H4 (cell line): ENCODE results near the gene ARID1A. TPM values are rescaled to one million over a fixed set of nuclear protein-coding genes. Genes with fewer than 3 reads are reported as not detected.

Experiments used
- DNase-seq: peaks from one replicate; pipeline ENCODE4 v3.0.0-alpha.2; 2015; ENCODE audit warnings: low spot score
- total RNA-seq: library from RNA; depleted of rRNA; stranded (reverse); fragments of >200 nt; shearing (Covaris generic); gene quantifications from 2 replicates; pipeline ENCODE4 v1.2.3, GENCODE V29; 2014

Gene ARID1A
- total RNA-seq, 1 experiment from 2014 or later = 13.0 TPM

GRCh38 chr1:26727476-26727875, 31.7 kb downstream of the ARID1A start:
- no peak for DNase-seq

DNA sequence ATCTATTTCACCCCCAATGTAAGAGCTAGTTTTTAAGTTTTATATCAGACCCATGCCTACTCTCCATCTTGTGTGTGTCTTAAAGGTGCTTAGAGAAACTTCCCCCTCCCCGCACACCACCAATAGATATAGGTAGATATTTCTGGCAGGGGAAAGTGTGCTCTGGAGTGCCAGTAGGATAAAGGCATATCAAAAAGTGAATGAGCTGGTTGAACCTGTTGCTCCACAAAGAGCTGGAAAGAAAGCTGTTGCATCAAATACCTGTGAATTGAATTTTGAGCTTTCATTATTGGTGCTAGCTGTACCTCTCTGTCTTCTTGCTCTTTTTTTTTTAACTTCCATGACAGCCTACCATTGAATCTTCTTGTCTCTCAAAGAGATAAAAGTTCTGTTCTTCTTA, 32.8 kb downstream of the ARID1A start:
- DNase-seq = no peak

DNA sequence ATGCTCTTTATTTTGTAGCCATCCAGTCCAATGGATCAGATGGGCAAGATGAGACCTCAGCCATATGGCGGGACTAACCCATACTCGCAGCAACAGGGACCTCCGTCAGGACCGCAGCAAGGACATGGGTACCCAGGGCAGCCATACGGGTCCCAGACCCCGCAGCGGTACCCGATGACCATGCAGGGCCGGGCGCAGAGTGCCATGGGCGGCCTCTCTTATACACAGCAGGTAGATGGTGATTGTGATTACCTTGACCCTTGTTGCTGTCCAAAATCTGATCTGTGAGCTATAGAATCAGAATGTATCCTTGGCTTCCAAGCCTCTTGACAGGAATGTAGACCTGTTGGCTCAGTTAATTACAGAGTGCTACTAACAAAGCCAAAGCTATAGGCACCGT, 33.8 kb downstream of the ARID1A start:
- DNase-seq = no peak

- DNase-seq = no peak
Observed at GRCh38 chr1:26730695-26731094, 34.9 kb downstream of the ARID1A start.

DNA sequence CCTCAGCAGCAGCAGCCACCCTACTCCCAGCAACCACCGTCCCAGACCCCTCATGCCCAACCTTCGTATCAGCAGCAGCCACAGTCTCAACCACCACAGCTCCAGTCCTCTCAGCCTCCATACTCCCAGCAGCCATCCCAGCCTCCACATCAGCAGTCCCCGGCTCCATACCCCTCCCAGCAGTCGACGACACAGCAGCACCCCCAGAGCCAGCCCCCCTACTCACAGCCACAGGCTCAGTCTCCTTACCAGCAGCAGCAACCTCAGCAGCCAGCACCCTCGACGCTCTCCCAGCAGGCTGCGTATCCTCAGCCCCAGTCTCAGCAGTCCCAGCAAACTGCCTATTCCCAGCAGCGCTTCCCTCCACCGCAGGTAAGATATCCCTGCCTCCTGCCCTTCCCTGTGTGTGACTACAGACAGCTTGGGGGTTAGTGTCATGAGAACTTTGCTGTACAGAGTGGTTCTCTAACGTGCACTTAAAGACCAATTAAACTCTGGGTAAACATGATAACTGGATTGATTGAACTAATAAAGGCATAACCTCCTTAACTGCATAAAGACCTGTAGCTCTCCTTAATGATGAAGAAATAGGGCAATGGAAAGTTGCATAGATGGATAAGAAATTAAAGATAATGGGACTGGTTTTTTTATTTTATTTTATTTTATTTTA, 35.6 kb downstream of the ARID1A start:
- no peak for DNase-seq

GRCh38 chr1:26733392-26733791, 37.6 kb downstream of the ARID1A start:
- no peak for DNase-seq

DNA sequence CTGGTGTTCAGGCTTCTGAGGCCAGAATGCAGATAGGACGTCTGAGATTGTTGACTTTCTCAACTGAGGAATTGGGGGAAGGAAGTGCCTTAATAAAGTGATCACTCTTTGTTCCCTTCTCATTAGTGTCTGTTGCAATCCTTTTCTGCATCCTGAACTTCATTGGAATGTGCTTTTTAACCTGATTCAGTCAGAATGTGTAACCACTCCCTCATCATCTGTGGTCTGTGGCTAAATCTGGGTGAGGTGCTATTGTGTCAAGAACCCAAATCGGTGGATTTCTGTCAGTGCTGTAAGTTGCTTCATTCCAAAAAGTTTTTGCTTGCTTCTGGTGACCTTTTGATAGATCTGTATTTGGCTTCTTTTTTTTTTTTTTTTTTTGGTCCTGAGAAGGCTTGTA, 38.2 kb downstream of the ARID1A start:
- DNase-seq = peak; percentile 13

DNA sequence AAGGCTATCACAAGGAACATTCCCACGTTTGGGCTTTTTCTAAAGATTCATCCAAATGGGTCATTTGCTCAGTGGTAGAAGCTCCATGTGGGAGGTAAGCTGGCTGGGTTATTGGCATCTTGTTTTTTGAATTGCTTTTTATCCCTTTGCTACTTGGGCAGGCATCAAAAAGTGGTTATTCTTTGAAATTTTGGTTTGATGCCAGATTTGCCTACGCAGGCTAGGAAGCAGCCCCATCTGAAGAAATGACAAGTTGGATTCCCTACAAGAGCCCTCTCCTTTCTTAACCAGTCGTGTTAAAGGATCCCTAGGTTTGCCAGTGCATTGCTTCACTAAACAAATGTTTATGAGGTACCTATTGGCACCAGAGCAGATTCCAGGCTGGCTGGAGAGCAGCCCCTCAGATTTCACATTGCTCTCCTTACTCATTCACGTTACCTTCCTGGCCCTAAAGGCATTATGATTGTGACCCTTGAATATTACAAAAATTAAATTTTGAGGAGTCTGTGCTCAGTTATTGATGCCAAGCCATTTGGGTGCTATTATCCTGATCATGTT, 38.8 kb downstream of the ARID1A start:
- DNase-seq = no peak

GRCh38 chr1:26739329-26739914, 43.6 kb downstream of the ARID1A start:
- no peak for DNase-seq

GRCh38 chr1:26740023-26740634, 44.3 kb downstream of the ARID1A start:
- DNase-seq = no peak

GRCh38 chr1:26740952-26741351, 45.1 kb downstream of the ARID1A start:
- DNase-seq = no peak

GRCh38 chr1:26743426-26744059, 47.7 kb downstream of the ARID1A start:
- DNase-seq = no peak

- peak; percentile 75 for DNase-seq
Observed at GRCh38 chr1:26744075-26744959, 48.5 kb downstream of the ARID1A start.

DNA sequence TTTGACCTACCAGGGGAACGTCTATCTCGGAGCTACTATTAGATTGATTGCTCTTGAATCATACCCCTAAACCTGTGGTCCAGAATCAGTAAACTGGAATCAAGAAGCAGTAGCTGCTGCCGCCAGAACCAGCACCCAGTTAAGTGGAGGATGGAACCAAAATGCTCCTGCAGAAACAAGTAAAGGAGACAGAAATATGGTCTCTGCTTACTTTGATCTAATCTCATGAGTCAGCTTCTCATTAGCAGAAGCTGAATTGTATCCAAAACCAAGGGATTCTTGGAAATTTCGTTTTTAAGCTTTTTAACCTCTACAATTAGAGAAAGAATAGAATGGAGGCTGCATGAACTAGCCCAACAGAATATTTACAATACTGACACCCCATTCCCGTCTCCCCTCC, 49.4 kb downstream of the ARID1A start:
- DNase-seq = no peak

DNA sequence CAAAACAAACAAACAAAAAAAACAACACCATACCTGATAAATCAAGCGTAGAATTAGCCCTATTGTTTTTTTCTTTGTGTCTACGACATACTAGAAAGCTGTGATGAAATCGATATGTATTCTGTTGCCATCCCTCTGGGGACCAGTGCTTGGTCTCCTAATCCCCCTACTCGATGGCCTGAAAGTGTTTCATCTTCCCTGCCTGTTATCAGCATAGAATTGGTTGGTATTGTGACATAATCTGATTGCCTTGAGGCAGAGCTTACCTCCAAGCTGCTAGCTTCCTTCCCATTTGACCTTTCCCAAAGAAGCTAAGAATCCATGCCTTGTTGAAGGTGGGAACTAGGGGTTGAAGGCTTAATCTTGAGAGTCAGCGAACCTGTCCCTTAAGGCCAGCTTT, 51.2 kb downstream of the ARID1A start:
- no peak for DNase-seq

GRCh38 chr1:26748351-26748750, 52.5 kb downstream of the ARID1A start:
- no peak for DNase-seq

GRCh38 chr1:26749458-26749857, 53.6 kb downstream of the ARID1A start:
- DNase-seq = no peak

DNA sequence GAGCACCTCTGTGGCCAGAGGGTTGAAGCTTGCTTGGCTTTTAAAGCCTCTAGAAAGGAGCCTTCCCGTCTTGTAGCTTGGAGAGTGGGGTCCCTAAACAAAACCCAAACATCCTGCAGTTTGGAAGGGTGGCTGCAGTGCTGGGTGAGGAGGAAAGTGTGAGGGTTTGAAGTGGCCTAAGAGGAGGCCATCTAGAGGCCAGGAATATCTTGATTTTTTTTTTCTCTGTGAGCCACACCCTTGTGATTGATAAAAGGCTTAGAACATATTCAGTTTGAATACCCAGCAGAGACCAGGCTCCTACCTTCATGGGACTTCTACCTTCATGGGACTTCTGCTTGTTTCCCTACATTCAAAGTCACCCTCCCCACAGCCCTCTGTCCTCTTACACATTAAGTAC, 54.6 kb downstream of the ARID1A start:
- DNase-seq = no peak

DNA sequence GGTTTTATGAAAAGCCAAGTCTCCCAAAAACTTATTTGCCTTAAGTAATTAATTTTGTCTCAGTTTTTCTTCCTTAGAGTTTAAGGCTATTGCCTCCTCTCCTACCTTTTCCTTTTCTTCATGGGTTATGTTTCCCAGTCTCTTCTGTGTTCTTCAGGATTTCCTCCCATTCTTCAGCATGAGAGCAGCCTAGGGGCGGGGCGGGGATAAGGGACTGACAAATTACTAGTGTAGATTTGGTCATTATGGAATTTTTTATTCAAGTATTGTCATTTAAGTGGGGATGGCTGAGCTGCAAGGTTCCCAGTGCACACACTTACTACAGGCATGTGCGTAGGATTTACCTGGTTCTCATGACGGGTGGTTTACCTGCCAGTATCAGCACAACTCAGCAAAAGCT, 56.7 kb downstream of the ARID1A start:
- DNase-seq = no peak

DNA sequence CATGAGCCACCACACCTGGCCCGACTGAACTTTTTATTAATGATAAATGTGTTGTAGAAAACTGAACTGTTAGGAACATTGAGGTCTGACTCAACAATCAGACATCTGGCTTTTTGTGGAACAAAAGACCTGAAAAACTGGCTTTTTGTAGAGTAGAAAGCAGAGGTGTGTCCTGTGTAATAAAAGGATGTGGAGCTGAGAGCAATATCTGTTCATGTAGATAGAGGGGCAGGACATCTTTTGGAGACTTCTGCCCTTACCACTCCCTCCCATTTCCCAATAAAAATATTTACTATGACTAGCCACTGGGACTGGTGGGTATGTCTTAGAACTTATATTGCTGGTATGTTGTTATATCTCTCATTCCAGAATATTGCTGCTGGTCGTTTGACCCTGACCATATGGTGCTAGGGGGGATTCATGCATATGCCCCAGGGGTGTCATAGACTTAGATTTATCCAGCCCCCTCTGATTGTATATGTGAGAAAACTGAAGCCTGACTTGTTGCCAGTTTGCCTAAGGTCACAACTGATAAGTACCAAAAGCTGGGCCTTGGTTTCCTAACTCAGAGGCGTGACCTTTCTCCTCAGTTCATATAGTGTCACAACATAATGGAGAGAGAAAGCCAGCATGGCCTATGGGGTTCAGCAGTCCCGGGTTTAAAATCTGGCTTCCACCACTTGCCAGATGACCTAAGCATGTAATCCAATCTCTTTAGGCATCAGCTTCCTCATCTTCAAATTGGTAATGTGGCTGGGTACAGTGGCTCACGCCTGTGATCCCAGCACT, 58.5 kb downstream of the ARID1A start:
- DNase-seq = no peak

DNA sequence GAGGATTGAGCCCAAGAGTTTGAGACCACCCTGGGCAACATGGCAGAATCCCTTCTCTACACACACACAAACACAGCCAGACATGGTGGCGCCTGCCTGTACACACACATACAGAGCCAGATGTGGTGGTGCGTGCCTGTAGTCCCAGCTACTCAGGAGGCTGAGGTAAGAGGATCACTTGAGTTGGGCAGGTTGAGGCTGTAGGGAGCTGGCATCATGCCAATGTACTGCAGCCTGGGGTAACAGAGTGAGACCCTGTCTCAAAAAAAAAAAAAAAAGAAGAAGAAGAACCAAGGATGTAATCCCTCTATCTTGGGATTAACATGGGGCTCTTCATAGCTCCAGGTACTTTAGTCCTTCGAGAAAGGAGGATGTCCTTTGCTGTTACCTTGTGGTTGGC, 62.5 kb downstream of the ARID1A start:
- DNase-seq = no peak
